Lower leg skin (tissue), 3 donors: Measurements from ENCODE around the gene PPP1R10.

ENCODE experiments used
- CTCF ChIP-seq, 3 donors: fragments of 450-650 bp; IDR thresholded peaks; one replicate each; pipeline ENCODE4 v1.5.1; 2016; ENCODE audit warnings: antibody characterized with exemption in 3 of 3, mild to moderate bottlenecking in 3 of 3, moderate library complexity in 2 of 3
- POLR2A ChIP-seq, 2 donors: fragments of 450-650 bp; IDR thresholded peaks; one replicate each; pipeline ENCODE4 v1.6.1; 2016 to 2017; ENCODE audit warnings: antibody characterized with exemption in 2 of 2, mild to moderate bottlenecking in 1 of 2, moderate library complexity in 1 of 2

DNA sequence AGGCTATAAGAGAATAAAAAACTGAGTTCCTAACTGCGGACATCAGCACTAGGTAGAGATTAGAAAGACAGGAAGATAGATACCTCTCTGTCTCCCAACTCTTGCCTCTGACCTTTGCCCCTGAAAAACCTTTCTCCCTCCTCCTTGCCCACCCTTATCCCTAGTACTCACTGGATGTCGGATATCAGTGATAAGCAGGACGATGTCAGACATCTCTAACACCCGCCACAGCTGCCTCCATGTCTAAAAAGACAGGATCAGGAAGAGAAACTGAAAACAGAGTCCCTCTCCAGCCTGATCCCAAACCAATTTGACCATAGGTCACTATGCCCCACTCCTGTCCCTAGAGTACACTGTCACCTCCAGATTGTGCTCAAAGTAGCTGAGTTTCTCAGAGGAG lies 62.6 kb downstream of the PPP1R10 start:
- no peak for TF ChIP-seq CTCF (IDR thresholded peaks at IDR 0.05)
- TF ChIP-seq POLR2A (IDR thresholded peaks at IDR 0.05) = no peak
